Activated CD4-positive, alpha-beta T cell treated with anti-CD3 and anti-CD28 coated beads for 24 hours (primary cell): ENCODE measurements around the gene CHAC1.
A peak's percentile ranks its signal among the peaks of the same experiment; 100 is the strongest.

Experiments
- DNase-seq, 2 donors: peaks; one replicate each; pipeline ENCODE4 v3.0.0-alpha.2; 2020; ENCODE audit warnings: low read depth in 2 of 2

Gene CHAC1

GRCh38 chr15:40923551-40923950 is 29.7 kb upstream of the CHAC1 start:
- no peak for DNase-seq

GRCh38 chr15:40925495-40925862 is 27.8 kb upstream of the CHAC1 start:
- DNase-seq: no peak

- no peak for DNase-seq
These were observed 27.2 kb upstream of the CHAC1 start for GRCh38 chr15:40925863-40926658.

- no peak for DNase-seq
These were observed 26.4 kb upstream of the CHAC1 start for GRCh38 chr15:40926659-40927494.

GRCh38 chr15:40927495-40927872 is 25.8 kb upstream of the CHAC1 start:
- DNase-seq: no peak

GRCh38 chr15:40927873-40928806 is 25.1 kb upstream of the CHAC1 start:
- DNase-seq: no peak

- DNase-seq: no peak
These were observed 24.2 kb upstream of the CHAC1 start, which contains the start of gene DLL4 for GRCh38 chr15:40928821-40929659. Gene DLL4, plus strand, starts transcription at chr15:40929340. Its CDS starts 329 bp downstream, at chr15:40929669.

GRCh38 chr15:40929660-40930429 is 23.4 kb upstream of the CHAC1 start:
- no peak for DNase-seq

- DNase-seq: peak in 1 of 2 donors; percentile 46
These were observed 22.6 kb upstream of the CHAC1 start for GRCh38 chr15:40930430-40931299.

- DNase-seq: no peak
These were observed 21.8 kb upstream of the CHAC1 start for GRCh38 chr15:40931300-40932142.

- DNase-seq: no peak
These were observed 21.1 kb upstream of the CHAC1 start for GRCh38 chr15:40932156-40932555.

GRCh38 chr15:40932649-40933516 is 20.4 kb upstream of the CHAC1 start:
- DNase-seq: no peak

- DNase-seq: no peak
These were observed 19.8 kb upstream of the CHAC1 start for GRCh38 chr15:40933517-40933902.

- DNase-seq: no peak
These were observed 18.8 kb upstream of the CHAC1 start for GRCh38 chr15:40934457-40934856.

- DNase-seq: no peak
These were observed 17.0 kb upstream of the CHAC1 start for GRCh38 chr15:40936234-40936708.

GRCh38 chr15:40936709-40937666 is 16.3 kb upstream of the CHAC1 start:
- no peak for DNase-seq
